SK-MEL-5 (cell line): ENCODE data around the gene TLE5. TPM values are rescaled to one million over a fixed set of nuclear protein-coding genes. Genes with fewer than 3 reads are reported as not detected.
"Not testable (repeated sequence)": the region's sequence is repeated elsewhere in the genome, so short reads cannot be mapped to it uniquely, and the experiment has no call there.

Source experiments
- DNase-seq: peaks from one replicate; pipeline ENCODE4 v3.0.0-alpha.2; 2016; ENCODE audit warnings: low read depth, low spot score
- in situ Hi-C: cut with HindIII; loops from 2 replicates; pipeline ENCODE4 v1.10.0; 2016; ENCODE audit warnings: low sequenced_read_pairs, high pct_unique_total_duplicates, low pct_unique_long_range_greater_than_20kb
- total RNA-seq: library from RNA; depleted of rRNA; stranded (reverse); fragments of >200 nt; shearing (Covaris generic); gene quantifications from 2 replicates; pipeline ENCODE4 v1.2.3, GENCODE V29; 2014

TLE5 gene
- total RNA-seq, 1 experiment from 2014 or later = 172 TPM

- DNase-seq = no peak
- in situ Hi-C loops = no loop called here
Measured at GRCh38 chr19:3054265-3054971, 7.9 kb downstream of the TLE5 start.

- in situ Hi-C loops = no loop called here
- DNase-seq = no peak
Measured at GRCh38 chr19:3053780-3054179, 8.5 kb downstream of the TLE5 start.

DNA sequence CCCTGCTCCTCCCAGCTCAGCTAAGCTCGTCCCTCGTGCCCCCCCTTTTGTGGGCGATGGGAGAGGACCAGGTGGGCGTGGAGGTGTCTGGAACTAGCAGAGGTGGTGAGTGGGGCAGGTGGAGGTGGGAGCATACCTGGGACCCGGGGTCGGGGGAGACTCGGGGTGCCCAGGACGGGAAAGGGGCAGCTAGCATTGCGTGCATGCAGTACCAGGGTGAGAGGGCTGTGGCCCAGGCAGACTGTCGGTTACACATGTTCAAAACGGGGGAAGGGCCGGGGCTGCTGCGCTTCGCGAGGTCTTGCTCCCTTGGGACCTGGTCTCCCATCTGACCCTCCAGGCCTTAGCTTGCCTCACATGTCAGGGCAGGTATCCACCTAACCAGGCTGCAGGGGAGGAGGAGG, 9.1 kb downstream of the TLE5 start:
- DNase-seq = no peak
- in situ Hi-C loops = no loop called here

DNA sequence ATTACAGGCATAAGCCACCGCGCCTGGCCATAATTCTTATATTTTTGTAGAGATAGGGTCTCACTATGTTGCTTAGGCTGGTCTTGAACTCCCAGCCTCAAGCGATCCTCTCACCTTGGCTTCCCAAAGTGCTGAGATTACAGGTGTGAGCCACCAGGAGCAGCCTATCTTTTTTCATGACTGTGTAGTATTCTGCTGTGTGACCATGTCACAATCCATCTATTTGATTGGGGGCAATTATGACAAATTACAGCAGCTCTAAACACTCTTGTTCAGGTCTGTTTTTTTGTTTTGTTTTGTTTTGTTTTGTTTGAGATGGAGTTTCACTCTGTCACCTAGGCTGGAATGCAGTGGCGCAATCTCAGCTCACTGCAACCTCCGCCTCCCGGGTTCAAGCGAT, 12.3 kb downstream of the TLE5 start:
- DNase-seq, in situ Hi-C loops: not testable (repeated sequence)

- DNase-seq = no peak
- in situ Hi-C loops = no loop called here
Measured at GRCh38 chr19:3049089-3049488, 13.2 kb downstream of the TLE5 start.

DNA sequence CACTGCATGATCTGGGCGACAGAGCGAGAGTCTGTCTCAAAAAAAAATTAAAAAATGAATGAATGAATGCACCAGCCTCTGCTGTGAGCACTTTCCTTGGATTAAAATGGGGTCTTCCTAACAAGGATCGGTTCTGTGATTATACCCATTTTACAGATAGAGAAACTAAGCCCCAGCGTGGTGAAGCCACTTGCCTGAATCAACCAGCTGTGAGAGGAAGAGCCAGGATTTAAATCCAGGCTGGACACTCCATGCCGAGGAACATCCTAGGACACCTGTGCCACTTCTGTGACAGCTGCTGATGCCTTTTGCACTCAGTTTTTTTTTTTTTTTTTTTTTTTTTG, 14.1 kb downstream of the TLE5 start:
- no peak for DNase-seq
- in situ Hi-C loops = no loop called here

- DNase-seq = peak; percentile 54
- in situ Hi-C loops = no loop called here
Measured at GRCh38 chr19:3047496-3048189, 14.7 kb downstream of the TLE5 start.

- in situ Hi-C loops = no loop called here
Measured at GRCh38 chr19:3046698-3047495, 15.4 kb downstream of the TLE5 start.

DNA sequence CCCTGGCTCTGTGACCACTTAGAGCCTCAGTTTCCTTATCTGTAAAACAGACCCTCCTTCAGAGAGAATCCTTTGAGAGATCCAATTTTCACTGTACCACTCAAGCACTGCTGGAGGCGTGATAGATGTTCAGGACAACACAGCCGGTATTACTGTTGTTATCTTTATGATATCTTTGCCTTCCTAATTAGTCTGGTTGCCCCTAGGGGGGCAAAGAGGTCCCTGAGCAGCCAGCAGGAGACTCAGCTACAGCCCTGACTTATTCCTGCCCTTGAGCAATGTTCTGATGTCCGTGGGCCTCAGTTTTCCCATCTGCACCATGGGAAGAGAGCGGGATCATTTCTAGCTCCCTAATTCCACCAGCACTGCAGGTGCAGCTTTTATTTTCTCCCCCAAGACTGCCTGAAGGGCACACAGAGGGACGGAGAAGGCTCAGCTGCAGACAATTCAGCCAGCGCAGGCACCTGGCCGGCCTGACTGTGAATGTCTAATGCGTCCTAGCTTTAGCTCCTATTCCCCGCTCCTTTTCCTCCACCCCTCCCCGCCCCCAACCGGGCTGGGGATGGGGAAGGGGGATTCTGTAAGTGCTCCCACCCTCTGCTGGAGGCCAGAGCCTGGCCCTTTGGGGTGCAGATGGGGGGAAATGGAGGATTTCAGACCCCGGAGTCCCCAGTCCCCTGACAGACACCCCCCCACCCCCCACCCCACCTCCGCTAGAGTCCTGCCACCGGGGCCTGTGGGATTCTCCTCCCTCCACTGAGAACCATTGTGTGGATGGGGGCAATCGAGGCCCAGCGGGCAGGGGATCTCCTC, 16.2 kb downstream of the TLE5 start:
- in situ Hi-C loops = no loop called here
- no peak for DNase-seq

More at GRCh38 chr19:3046698-3047495, 15.4 kb downstream of the TLE5 start:
- no peak for DNase-seq

GRCh38 chr19:3045191-3045590, 17.1 kb downstream of the TLE5 start:
- DNase-seq = no peak
- in situ Hi-C loops = no loop called here

- in situ Hi-C loops = no loop called here
- DNase-seq = no peak
Measured at GRCh38 chr19:3042621-3043267, 19.6 kb downstream of the TLE5 start.

- in situ Hi-C loops = no loop called here
- no peak for DNase-seq
Measured at GRCh38 chr19:3041761-3042620, 20.3 kb downstream of the TLE5 start.

GRCh38 chr19:3041327-3041726, 21.0 kb downstream of the TLE5 start:
- no peak for DNase-seq
- in situ Hi-C loops = no loop called here

DNA sequence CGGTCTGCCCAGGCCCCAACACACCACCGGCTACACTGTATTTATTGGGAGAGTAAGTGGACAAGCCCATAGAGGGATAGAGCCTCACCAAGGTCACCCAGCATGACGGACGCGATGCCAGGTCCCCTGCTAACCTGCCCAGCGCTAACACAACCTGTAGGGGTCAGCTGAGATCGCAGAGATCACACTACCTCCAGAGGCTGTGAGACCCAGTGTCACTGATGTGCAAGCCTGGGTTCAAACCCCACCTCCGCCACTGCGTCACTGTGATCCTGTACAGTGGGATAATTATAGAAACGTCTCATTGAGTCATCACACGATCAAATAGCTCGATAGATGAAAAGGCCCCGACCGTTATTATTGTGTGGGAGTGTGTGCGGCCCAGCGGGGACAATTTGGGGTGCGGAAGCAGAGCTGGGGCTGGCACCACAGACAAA, 22.6 kb downstream of the TLE5 start:
- no peak for DNase-seq
- in situ Hi-C loops = no loop called here

- DNase-seq = no peak
- in situ Hi-C loops = no loop called here
Measured at GRCh38 chr19:3039125-3039524, 23.2 kb downstream of the TLE5 start.

DNA sequence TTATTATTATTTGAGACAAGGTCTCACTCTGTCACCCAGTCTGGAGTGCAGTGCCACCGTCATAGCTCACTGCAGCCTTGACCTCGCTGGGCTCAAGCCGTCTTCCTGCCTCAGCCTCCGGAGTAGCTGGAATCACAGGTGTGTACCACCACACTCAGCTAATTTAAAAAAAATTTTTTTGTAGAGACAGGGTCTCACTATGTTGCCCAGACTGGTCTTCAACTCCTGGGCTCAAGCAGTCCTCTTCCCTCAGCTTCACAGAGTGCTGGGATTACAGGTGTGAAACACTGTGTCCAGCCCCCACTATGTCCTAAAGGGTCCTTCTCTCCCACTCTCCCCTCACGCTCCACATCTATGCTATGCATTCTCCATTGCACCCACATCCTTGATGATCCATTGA, 24.1 kb downstream of the TLE5 start:
- DNase-seq = no peak
- in situ Hi-C loops = no loop called here
